Stimulated activated CD8-positive, alpha-beta memory T cell treated with anti-CD3 and anti-CD28 coated beads, Interleukin-15, amount 100 ng/mL, for 48 hours (primary cell): ENCODE data around the gene RHOV.

Source experiments
- DNase-seq, 2 donors: peaks; one replicate each; pipeline ENCODE4 v3.0.0-alpha.2; 2020; ENCODE audit warnings: low read depth in 2 of 2

Gene RHOV

GRCh38 chr15:40845511-40846284 lies 28.3 kb downstream of the RHOV start:
- no peak for DNase-seq

- no peak for DNase-seq
These were observed 29.0 kb downstream of the RHOV start for GRCh38 chr15:40845036-40845435.

GRCh38 chr15:40844696-40845030 lies 29.4 kb downstream of the RHOV start:
- peak; percentile 10 to 13 for DNase-seq

GRCh38 chr15:40843885-40844695 lies 29.9 kb downstream of the RHOV start, which contains the start of gene SPINT1:
Gene SPINT1 (plus strand): TSS chr15:40844048. CDS start chr15:40844555, 507 bp downstream.
- peak; percentile 63 to 71 for DNase-seq

GRCh38 chr15:40843261-40843884 lies 30.7 kb downstream of the RHOV start:
- DNase-seq = no peak

GRCh38 chr15:40841741-40842140 lies 32.3 kb downstream of the RHOV start:
- no peak for DNase-seq

GRCh38 chr15:40838756-40839155 lies 35.3 kb downstream of the RHOV start:
- no peak for DNase-seq

- DNase-seq = no peak
These were observed 38.0 kb downstream of the RHOV start for GRCh38 chr15:40836020-40836419.

- DNase-seq = no peak
These were observed 41.1 kb downstream of the RHOV start for GRCh38 chr15:40832903-40833302.

GRCh38 chr15:40831861-40832260 lies 42.2 kb downstream of the RHOV start:
- no peak for DNase-seq

- no peak for DNase-seq
These were observed 43.1 kb downstream of the RHOV start for GRCh38 chr15:40830884-40831283.

- DNase-seq = no peak
These were observed 44.9 kb downstream of the RHOV start for GRCh38 chr15:40829115-40829514.

- DNase-seq = no peak
These were observed 45.5 kb downstream of the RHOV start, which contains the start of gene PPP1R14D for GRCh38 chr15:40828447-40829036. Gene PPP1R14D (minus strand): TSS chr15:40828708. CDS start chr15:40828641, 67 bp downstream.

- DNase-seq = no peak
These were observed 47.5 kb downstream of the RHOV start for GRCh38 chr15:40826423-40827075.

GRCh38 chr15:40825661-40826422 lies 48.2 kb downstream of the RHOV start:
- DNase-seq = no peak

- DNase-seq = no peak
These were observed 50.3 kb downstream of the RHOV start for GRCh38 chr15:40823572-40824343.
